ENCODE data around the gene LAPTM5.
"Not testable (repeated sequence)": the region's sequence is repeated elsewhere in the genome, so short reads cannot be mapped to it uniquely, and the experiment has no call there.

The LAPTM5 gene

DNA sequence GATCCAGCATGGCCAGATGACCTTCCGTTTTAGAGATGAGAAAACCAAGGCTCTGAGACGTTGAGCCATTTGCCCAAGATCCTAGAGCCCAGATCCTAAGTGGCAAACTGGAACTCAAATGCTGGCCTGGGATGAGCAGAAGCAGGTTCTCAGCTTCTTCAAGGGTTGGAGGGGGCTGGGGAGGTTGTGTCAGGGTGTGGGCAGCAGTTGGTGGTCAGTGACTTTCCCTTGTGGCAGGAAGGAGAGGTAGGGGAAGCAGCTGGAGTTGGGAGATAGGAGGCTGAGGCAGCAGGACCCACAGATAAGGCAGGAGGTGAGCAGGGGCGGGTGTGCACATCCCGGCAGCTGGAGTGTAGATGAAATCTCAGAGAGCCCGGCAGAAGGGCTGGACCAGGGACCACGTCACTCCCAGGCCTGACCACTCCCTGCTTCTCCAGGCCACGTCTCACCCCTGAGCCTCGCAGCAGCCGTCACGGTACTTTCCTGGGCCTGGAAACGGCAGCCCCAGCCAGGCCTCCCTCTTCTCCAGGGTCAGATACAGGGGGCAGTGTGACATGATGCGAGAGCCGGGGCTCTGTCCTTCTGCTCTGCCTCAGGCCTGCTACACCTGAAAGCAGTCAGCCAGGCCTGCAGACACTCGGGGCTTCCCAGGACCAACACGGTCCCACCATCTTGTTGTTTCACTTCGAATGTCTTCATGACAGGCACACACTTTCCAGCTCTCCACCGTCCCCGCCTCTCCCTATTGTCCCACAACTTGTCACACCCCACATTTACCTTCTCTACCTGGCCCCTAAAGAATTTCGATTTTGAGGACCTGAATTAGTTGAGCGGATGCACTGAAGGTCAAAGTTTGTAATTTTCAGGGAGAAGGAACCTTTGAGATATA lies 11.5 kb upstream of the LAPTM5 start:
- no peak for DNase-seq

DNA sequence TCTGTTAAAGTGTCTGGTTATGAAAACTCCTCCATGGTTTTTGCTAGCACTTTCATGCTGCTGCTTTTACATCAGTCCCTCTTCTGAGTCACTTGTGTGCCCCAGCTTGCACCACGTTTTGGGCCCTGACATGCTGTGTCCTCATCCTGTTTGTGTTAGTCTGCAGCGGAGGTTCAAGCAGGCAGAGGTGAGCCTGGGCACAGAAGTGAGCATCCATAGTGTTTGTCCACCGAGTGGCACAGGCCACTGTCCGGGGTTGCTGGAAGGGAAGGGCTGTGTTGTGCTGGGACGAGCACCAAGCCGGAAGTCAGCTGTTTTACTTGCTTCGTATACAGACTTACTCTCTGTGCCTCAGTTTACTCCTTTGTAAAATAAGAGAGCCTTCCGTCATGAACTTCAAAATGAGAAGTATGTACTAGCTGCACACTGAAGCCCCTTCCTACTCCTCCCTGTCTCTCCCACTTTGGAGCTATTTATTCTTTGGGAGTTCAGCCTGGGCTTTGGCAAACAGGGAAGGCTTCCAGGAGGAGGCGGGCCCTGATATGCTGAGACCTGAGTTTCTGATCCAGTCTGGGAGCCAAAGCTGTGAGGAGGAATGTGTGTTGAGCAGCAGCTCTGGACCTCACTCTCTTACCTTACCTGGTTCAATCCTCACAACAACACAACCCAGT lies 10.7 kb upstream of the LAPTM5 start:
- DNase-seq, result no peak

DNA sequence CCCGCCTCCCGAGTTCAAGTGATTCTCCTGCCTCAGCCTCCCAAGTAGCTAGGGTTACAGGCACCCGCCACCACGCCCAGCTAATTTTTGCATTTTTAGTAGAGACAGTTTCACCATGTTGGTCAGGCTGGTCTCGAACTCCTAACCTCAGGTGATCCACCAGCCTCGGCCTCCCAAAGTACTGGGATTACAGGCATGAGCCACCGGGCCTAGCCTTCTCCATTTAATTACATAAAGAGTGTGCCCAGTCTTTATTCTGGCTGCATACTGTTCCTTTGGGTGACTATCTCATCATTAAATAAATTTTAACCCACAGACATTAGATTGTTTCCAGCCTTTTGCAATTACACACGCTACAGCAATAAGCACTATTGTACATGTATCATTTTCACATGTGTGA lies 9.4 kb upstream of the LAPTM5 start:
- not testable (repeated sequence) for DNase-seq

DNA sequence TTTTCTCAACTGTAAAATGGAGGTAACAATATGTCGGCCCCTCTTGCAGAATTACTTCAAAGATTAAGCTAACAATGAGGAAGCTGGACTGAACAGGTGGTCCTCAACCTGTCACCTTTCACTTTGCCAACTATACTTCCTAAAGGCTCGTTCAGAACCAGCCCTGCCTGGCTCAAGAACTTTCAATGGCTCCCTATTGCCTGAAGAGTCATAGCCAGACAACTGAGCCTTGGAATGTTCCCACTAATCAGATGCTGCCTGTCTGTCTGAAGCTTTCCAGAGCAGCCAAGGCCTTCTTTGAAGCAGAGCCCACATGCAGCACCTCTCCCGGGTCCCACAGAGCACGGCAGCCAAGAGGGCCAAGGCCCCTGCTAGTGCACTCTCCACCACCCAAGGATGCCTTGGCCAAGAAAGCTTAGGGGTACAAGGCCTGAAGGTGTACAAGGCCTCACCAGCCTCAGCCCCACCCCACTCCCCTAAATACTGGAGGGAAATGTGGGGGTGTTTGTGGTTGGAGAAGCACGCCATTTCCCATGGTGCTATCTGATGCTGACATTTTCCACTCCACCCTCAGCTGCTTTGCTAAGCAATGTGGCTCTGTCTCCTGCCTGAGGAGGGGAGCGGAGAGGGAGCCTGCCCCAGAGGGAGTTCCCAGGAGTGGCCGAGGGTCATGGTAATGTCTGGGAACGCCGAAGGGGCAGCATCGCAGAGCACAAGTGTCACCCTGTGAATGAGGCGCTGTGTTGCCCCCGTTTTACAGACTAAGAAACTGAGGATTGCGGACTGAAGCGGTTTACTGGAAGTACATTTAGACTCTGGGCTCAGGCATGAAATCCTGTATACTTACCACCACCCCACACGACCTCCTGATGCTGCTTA lies 8.2 kb upstream of the LAPTM5 start:
- DNase-seq, result no peak

DNA sequence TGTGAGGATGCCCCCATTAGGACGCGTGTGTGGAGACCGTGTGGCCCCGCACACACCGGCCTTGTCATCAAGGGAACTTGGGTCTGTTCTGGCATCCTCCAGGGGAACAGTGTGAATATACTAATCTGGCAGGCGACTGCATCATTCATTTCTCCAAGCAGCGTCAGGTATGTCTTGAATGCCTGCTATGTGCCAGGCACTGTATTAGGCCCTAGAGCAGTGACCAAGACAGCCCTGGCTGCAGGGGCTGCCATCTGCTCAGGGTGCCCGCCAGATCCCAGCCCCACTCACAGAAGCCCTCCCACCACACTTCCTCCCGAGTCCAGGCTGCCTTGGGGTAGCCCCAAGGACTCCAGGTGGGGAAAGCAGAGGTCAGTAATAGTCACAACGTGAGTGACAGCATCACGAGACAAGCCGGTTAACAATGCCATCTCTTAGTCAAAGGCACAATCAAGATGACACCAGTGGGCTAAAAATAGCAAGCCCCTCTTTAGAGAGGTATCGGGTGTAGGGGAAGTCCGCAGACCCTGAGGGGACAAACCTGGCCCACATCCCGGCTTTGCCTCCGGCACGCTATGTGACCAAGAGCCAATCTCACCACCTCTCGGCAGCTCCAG lies 7.5 kb upstream of the LAPTM5 start:
- no peak for DNase-seq

DNA sequence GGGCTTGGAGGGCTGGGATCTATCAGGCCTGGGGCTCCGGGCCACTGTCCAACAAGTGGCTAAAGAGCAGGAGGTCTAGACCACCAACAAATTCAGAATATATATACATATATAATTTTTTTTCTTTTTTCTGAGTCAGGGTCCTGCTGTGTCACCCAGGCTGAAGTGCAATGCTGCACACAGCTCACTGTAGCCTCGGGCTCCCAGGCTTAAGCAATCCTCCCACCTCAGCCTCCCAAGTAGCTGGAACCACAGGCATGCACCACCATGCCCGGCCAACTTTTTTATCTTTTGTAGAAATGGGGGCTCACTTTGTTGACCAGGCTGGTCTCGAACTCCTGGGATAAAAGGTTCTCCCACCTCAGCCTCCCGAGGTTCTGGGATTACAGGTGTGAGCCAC lies 6.8 kb upstream of the LAPTM5 start:
- no peak for DNase-seq

DNA sequence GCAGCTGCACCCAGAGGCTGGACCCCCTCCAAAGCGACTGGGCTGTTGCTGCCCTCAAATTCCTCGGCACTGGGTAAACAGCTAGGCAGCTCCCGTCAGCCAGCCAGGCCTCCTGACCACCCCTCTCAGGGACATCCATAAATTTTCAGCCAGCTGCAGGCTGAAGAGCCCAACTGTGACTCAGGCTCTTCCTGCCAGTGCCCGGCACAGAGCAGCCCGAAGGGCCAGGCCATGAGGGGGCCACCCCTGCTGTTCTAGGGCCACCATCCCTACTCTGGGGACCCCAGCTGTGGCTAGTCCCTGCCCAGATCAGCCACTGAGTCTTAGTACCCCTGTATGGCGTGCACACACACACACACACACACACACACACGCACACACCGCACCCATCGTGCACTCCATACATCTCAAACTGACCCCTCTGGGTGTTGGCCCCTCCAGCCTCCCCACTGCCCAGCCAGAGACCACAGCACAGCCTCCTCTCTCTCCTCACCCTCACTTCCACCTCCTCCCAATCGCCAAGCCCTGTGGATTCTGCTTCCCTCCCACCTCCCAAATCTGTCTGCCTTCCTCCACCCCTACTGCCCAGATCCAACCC lies 6.2 kb upstream of the LAPTM5 start:
- no peak for DNase-seq

DNA sequence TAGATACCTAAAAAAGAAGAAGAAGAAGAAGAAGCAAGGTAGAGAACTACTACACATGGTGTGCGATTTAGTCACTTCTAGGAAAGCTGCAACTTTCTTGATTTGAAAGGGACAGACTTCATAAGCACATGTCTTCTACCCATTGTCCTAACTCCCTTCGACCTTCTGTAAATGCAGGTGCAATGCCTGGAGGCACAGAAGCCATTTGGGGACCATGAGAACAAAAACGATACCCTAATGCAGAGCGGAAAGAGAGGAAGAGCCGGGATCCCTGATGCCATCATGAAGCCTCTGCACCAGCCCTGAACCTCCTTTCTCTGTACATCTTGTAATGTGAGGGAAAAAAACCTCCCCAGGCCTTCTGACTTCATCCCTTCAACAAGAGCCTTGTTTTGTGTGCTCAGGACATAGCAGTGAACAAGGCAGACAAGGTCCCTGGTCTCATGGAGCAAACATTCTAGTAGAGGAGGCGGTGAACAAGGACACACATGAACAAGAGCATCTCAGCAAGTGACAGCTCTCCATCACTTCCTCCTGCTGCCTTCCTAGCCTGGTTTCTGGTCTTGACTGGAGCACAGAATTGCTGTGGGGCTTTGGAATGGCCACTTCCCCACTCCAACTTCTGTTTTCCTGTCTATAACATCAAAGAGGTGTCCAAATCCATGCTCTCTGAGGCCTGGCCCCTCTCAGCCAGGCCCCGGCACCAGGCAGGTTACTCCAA lies 5.5 kb upstream of the LAPTM5 start:
- DNase-seq, result no peak

DNA sequence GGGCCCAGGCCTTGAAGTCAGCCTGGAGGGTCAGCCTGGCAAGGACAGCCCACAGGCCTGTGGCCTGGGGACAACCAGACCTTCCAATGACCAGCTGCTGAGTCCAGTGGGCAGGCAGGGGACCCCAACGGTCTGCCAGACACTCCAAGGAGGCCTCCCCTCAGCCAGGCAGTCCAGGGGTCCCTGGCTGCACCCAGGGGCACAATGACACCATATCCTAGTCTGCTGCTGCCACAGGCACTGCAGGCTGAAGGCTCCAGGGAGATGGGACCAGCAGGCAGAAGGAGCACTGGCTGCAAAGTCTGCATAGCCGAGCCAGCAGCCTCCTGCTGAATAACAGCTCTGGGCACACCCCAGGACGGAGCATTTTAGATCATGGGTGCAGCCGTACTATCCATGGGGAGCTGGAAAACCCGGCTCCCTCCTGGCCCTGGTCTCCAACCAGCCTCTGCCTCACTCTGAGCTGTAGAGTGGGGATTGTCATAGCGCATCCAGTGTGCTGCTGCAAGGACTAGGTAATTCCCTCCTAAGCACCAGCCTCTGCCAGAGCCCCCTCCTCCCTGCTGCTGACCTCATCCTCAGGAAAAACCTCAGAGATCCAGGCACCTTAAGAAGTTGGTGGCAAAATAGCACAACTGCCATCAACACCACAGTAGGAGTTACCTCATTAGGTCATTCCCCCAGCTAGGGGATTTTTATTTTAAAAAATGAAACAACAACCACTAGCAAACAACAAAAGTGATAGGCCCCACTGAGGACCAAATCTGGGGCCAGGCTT lies 4.8 kb upstream of the LAPTM5 start:
- DNase-seq, result no peak

DNA sequence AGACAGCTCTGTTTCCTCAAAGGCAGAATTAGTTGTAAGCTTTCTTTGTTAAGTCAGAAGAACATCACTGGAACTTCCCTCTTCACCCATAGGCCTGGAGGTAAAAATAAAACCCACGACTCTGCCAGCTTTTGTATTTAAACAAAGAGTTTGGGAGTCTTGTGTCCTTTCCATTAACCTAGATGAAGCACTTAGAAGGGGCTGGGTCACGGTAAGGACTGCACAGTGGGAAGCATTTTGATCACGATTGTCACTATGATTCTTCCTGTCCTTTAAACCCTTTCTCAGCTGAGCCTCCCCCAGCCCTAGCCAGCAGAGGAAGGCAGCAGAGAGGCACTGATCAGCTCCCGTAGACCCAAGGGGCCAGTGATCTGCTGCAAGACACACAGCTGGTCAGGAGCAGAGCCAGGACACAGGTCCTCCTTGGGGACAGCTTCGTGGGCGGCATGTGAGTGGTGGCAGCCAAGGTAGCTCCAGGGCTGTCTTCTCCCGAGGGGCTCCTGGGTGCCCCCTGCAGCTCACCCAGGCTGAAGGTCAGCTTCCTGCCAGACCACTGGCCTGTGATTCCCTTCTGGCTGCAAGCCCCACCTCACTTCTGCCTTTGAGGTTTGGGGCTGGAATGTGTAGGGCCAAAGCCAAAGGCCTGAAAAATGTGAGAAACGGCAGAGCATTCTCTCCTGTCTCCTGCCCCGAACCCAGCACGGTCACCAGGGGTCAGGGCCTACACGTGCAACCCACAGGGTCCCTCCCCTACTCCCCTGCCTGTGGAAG lies 4.0 kb upstream of the LAPTM5 start:
- DNase-seq, result no peak

DNA sequence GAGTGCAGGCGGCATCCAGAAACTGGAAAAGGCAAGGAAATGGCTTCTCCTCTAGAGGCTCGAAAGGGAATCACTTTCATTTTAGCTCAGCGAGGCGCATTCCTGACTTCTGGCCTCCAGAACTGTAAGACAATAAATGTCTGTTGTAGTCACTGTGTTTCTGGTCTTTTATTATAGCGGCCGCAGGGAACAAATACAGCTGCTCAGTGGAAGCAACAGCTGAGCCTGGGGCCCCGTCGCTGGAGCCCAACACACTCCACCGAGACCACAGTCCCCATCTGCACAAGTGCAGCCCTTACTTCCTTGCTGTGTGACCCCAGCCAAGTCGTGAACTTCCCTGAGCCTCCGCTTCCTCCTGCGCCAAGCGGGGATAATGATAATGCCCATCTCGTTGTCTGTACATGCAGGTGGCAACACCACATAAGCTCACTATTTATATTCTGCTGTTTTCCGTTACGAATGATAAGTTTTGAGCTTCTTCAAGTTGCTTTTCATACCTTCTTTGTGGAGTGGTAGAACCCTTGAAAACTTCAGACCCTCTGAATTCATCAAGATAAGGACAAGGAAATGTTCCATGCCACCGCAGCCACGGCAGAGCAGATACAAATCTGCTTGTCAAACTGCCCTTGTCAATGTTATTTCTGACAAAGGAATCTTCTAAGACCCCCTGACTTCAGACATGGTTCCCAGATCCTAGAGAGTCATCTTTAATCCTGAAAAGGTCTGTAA lies 3.2 kb upstream of the LAPTM5 start:
- DNase-seq, result no peak

DNA sequence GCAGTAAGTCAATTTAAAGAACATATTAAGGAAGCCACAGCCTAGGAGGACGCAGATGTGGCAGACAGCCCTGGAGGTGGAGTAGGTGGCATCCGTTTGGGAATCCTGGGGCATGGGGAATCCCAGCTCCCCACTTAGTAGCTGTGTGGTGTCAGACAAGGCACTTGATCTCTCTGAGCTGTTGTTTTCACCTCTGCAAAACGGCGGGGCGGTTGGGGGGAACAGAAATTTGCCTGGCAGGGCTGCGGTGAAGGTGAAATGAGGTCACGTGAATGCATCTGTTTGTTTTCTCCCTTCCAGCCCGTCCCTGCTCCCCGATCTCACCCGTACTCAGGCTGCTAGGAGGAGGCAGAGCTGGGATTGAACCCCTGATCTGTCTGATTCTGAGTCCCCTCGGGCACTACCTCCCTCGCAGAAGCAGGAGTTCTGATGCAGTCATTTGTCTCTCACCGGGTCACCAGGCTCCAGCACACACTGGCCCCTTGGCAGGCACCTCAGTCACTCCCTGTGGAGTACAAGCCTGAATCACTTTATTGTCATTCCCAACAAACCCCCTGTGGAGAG lies 2.2 kb upstream of the LAPTM5 start:
- DNase-seq, result no peak

DNA sequence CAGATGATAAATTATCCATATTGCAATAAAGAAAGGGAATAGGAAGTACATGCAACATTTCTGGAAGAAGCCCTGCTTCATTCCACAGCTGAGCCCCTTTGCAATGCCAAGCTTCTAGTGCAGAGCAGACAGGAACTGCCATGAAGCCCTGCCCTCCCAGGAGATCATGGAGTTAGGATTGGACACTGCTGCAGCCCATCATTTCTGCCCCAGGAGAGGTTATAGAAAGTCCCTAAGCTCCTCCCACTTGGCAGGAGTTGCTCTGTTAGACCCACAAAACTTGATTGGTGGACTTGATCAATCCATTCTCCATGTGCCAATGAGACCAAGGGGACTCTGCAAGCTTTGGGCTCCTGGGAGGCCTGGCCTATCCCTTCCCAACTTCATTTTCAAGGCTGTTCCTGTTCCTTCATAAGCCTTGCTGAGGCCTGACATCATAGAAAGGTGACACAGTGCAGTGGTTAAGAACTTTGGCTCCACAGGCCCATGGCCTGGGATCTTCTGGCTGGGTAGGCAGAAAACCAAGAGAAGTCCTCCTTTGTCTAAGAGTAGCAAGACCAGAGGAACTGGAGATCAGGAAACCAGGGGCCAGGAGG lies 1.3 kb upstream of the LAPTM5 start:
- no peak for DNase-seq

DNA sequence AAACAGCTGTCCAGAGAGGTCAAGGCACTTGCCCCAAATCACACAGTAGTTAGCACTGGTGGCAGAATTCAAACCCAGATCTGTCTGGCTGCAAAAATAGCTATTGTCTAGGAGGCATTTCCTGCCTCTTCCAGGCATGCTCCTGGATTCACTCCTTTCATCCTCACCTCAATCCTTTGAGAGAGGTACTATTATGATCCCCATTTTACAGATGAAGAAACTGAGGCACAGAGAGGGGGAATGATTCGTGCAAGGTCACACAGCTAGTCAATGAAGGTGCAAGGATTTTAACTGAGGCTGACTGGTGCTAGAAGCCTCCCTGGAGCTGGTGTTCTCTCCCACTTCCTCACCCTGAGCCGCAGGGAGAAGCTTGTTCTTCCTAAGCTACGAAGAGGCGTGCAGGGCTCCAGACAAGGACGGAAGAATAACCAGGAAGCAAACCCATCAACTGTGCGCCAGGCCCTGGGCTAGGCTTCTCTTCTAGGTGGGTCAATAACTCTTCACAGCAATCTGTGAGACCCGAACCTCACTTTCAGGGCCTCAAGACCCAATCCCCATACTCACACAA lies 631 bp upstream of the LAPTM5 start:
- no peak for DNase-seq

DNA sequence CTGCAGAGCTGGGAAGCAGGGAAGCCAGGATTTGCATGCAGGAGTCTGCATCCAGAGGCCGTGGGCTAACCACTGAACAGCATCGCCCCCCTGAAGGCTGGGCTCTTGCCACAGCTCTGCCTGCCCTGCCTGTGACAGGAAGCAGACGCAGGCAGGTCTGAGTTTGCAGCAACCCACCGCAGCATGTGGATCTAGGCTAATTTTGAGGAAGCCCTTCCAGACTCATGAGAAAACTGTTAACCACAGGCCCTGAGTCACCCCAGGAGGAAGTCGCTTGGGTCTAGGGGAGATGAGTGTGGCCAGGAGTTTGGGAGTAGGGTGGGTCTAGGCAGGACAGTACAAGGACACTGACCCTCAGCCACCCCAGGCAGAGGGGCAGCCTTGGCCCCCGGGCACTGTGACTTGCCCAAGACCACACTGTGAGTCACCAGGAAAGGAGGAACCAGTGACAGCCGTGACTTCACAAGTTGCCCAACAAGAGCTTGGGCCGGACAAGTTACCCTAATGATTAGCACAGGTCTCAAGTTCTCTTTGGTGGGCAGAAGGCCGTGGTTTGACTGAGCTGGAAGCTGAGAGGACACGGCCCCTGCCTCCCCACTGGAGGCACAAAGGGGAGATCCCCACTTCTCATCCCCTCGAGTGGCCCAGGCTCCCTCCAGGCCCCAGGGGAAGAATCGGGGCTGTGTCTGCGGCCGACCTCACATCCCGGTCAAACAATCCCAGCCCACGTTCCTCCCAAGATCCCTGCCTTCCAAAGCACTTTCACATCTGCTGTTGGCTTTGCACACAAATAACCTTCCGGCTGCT lies 826 bp downstream of the LAPTM5 start:
- peak; percentile 98 for DNase-seq

DNA sequence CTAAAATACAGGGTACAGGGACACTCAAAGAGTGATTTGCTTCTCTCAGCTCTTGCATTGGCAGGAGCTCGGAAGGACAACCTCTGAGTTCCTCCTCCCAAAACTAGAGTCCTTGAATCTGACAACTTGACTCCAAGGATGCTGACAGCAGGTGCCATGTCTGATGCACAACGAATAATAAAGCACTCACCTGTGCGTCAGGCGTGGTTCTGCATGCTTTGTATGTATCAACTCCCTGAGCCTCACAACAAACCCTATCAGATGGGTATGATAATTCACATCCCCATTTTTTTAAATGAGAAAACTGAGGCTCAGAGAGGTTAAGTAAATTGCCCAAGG lies 1.4 kb downstream of the LAPTM5 start:
- DNase-seq, result no peak

DNA sequence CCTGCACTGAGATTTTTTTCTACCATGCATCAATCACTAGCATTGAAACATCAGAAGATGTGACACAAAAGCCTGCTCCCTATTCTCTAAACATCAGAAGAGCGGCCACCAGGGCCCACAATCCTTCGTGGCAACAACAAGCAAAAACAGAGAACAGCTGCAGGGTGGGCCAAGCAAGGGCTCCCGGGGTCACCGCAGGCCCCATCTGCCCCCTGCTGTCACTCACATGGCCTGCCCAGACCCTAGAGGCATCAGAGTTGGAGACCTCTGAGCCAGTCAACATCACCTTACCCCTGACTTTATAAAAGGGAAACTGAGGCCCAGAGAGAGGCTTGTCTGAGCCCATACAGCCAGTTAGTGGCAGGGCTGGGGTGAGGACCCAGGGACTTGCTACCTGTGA lies 1.8 kb downstream of the LAPTM5 start:
- DNase-seq, result no peak

DNA sequence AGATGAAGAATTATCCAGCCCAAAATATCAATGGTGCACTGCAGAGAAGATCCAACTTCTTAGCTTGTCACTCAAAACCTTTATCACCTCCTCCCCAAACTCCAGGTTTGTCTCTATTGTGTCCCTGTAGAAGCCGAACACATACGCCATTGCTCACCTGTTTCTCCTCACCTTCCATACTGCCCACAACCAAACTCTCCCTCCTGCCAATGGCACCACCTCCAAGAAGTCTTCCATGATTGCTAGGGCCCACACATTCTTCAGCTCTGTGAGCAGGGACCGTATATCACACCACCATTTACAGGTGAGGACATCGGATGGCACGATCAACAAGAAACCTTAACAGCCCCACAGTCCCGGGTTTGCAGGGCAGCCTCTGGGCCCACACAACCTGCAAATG lies 2.2 kb downstream of the LAPTM5 start:
- no peak for DNase-seq
